Stomach (tissue), 9 donors: ENCODE results near the gene IQCE. TPM values are rescaled to one million over a fixed set of nuclear protein-coding genes. Genes with fewer than 3 reads are reported as not detected.
"Not testable (repeated sequence)": the region's sequence is repeated elsewhere in the genome, so short reads cannot be mapped to it uniquely, and the experiment has no call there.

Experiments used
- DNase-seq, 2 donors: peaks; one replicate each; pipeline versions ENCODE4 v3.0.0 to v3.0.0-alpha.2; 2013 to 2019
- H3K27ac ChIP-seq, 5 donors: fragments of 200-600 bp in 4 of 5; sonication (generic) in 4 of 5; one replicate each; pipeline ENCODE4 v1.5.1; 2013 to 2019; ENCODE audit warnings: mild to moderate bottlenecking in 1 of 5, moderate library complexity in 1 of 5
- H3K27me3 ChIP-seq, 3 donors: fragments of 200-600 bp; sonication (generic); one replicate each; pipeline ENCODE4 v1.5.1; 2017 to 2019; ENCODE audit warnings: mixed run types in 1 of 3
- H3K36me3 ChIP-seq, 4 donors: fragments of 200-600 bp; sonication (generic); 1 replicate in 3 of 4; 2 replicates in 1 of 4; pipeline ENCODE4 v1.5.1; 2016 to 2019
- H3K4me1 ChIP-seq, 4 donors: fragments of 200-600 bp; sonication (generic); one replicate each; pipeline ENCODE4 v1.5.1; 2016 to 2019
- H3K4me3 ChIP-seq, 4 donors: fragments of 200-600 bp; sonication (generic) in 3 of 4; one replicate each; pipeline ENCODE4 v1.5.1; 2016 to 2019; ENCODE audit warnings: mild to moderate bottlenecking in 1 of 4
- H3K9me3 ChIP-seq, 4 donors: fragments of 200-600 bp; sonication (generic); one replicate each; pipeline ENCODE4 v1.5.1; 2016 to 2019
- EP300 ChIP-seq: sonication (generic); formaldehyde crosslinking; IDR thresholded peaks from one replicate; pipeline ENCODE4 v1.6.1; 2017; ENCODE audit warnings: antibody characterized with exemption
- POLR2A ChIP-seq, 4 donors: fragments of 450-650 bp; IDR thresholded peaks; one replicate each; pipeline ENCODE4 v1.6.1; 2016; ENCODE audit warnings: antibody characterized with exemption in 4 of 4, control low read depth in 2 of 4, mild to moderate bottlenecking in 1 of 4, moderate library complexity in 1 of 4
- POLR2AphosphoS5 ChIP-seq, 3 donors: sonication (generic); formaldehyde crosslinking; IDR thresholded peaks; one replicate each; pipeline ENCODE4 v1.6.1; 2016; ENCODE audit warnings: antibody characterized with exemption in 3 of 3
- WGBS, 5 donors: extraction: QIAGEN DNeasy Blood & Tissue Kit in 3 of 5; methylation state at CpG; one replicate each; pipeline versions ENCODE4 v1.1.5 to v1.1.7; 2013 to 2018; 5-methylcytosine and 5-hydroxymethylcytosine counted together
- intact Hi-C: fragments of 100-400 bp; cut with DNase I; formaldehyde crosslinking; loops from one replicate; pipeline ENCODE4 v1.15.1; 2023; ENCODE audit warnings: low total_unique reads
- polyA plus RNA-seq, 3 donors: library from polyadenylated mRNA; stranded (reverse); fragments of 200-250 nt; gene quantifications; one replicate each; pipeline ENCODE4 v1.2.3, GENCODE V29; 2013
- total RNA-seq, 5 donors: library from RNA; depleted of rRNA; stranded (reverse); fragments of >200 nt; gene quantifications; one replicate each; pipeline versions ENCODE4 v1.1.0 to v1.2.3, GENCODE V29; 2014 to 2016
- TF ChIP-seq, protein P1 (sequence below), 7 experiments: fragments of 450-650 bp in 4 of 7; fragments of 200-600 bp in 3 of 7; sonication (generic) in 3 of 7; IDR thresholded peaks; one replicate each; pipeline ENCODE4 v1.5.1; 2016 to 2019; ENCODE audit warnings: antibody characterized with exemption in 7 of 7, control low read depth in 2 of 7, mild to moderate bottlenecking in 1 of 7
- donor health status: healthy with polysubstance abuse.
- donor health status: Bipolar disorder and iron deficiency.
- donor health status: healthy.

Gene IQCE
- total and polyA plus RNA-seq, 8 donors, result 1.8 to 248 (median 10.9) TPM

GRCh38 chr7:2528481-2529095 is 30.2 kb upstream of the IQCE start:
- WGBS, 5 donors, result 67 to 84% (median 71%) methylated on average over 13 to 18 of the region's 18 CpGs
- peaks cover 0 to 57% (median 0%) of the 10 kb centered on the region in 3 donors for H3K27me3 ChIP-seq

DNA sequence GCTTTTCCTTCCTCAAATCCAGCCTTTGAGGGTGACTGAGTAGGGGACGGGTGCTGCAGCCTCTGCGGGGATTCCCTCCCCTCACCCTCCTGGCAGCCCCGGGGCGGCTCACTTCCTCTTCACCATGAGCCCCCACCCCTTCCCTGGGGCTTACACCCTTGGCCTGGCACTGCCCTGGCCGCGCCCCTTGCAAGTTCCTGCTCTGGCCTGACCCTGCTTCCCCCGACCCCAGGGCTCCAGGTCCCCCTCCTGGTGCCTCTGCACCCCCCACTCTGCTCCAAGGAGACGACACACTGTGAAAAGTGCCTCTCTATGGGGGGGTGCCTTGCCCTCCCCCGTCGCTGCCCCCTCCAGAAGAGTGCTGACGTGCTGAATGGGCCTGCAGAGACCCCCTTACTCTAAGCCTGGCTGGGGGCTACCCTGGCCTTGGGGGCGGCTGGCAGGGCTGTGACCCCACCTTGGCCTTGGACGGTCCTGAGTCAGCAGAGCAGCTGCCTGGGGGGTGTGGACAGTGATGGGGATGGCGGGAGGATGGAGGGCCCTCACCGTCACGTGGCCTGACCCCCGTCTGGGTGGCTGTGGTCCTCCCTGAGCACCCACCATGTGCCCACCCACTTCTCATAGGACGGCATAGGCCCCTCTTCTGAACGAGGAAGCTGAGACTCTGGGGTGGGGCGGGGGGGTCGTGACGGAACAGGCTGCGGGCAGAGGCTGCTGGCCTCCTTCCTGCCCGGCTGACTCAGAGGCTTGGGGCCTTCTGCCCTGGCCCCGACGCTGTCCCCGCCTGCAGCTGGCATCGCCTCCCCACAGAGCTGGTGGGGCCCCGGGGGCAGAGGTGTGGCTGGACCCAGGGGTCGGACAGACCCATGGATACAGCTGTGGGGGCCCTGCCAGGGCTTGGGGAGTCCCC is 29.4 kb upstream of the IQCE start:
- H3K36me3 ChIP-seq, result peaks cover 9 to 42% (median 27%) of the 10 kb centered on the region in 4 donors
- intact Hi-C loops, result no loop called here

More at GRCh38 chr7:2528481-2529095, 30.2 kb upstream of the IQCE start:
- Histone ChIP-seq H3K9me3 (no peaks in the 10 kb centered on the region), H3K4me1 (peaks cover 79 to 83% (median 81%) of the 10 kb centered on the region in 4 donors), H3K4me3 (peak overlapping the region in 2 of 4 donors; percentile 11 to 16), H3K36me3 (peaks cover 9 to 42% (median 27%) of the 10 kb centered on the region in 4 donors), H3K27ac (peak overlapping the region; percentile 52 to 92 (median 88))
- DNase-seq, result peak in 1 of 2 donors; percentile 24
- intact Hi-C loops, result no loop called here
- no peak for TF ChIP-seq POLR2AphosphoS5 (IDR thresholded peaks at IDR 0.05)
- TF ChIP-seq EP300, result no peak
- TF ChIP-seq POLR2A (IDR thresholded peaks at IDR 0.05), result no peak
- TF ChIP-seq, protein P1, sequence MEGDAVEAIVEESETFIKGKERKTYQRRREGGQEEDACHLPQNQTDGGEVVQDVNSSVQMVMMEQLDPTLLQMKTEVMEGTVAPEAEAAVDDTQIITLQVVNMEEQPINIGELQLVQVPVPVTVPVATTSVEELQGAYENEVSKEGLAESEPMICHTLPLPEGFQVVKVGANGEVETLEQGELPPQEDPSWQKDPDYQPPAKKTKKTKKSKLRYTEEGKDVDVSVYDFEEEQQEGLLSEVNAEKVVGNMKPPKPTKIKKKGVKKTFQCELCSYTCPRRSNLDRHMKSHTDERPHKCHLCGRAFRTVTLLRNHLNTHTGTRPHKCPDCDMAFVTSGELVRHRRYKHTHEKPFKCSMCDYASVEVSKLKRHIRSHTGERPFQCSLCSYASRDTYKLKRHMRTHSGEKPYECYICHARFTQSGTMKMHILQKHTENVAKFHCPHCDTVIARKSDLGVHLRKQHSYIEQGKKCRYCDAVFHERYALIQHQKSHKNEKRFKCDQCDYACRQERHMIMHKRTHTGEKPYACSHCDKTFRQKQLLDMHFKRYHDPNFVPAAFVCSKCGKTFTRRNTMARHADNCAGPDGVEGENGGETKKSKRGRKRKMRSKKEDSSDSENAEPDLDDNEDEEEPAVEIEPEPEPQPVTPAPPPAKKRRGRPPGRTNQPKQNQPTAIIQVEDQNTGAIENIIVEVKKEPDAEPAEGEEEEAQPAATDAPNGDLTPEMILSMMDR (IDR thresholded peaks at IDR 0.05), result no peak

DNA sequence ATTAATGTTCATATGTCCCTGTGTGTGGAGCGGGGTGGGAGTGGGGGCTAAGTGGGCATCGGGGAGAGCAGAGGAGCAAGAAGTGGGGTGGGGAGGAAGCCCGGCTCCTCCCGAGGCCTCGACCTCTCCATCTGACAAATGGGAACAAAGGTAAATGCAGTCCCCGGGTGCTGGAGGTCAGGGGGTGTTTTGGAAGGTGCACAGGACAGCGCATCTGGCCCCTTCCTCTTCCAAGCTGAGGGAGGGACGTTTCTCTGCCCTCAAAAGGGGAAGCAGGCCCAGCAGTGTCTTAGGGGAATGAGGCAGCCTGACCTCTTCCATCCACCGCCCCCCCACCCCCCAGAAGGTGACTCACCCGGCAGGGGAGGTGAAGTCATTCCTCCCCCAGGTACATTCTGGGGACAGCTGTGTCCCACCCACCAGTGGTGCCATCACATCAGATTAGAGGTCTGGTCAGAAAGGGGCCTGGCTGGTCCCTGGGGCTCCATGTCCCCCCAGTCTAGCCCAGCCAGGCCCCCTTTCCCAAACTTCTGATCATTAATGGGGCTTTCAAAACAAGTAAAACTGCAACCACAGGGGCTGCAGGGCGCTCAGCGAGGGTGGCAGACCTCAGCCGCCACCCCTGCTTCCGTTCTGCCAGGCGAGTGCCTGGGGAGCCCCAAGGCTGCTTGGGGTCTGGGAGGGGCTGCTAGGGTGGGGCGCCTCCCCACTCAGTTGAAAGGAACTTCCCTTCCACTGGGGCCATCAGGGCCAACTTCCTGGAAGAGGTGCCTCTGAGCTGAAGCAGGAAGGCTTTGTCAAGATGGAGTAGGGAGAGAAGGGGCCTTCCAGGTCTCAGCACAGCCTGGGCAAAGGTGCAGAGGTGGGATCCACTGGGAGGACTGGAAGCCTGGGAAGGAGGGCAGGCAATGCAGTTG is 28.4 kb upstream of the IQCE start:
- H3K4me3 ChIP-seq, result no peak overlapping the region
- 45 to 72% (median 61%) methylated on average over 14 to 16 of the region's 16 CpGs for WGBS, 5 donors
- peak in 2 of 3 donors; percentile 4 to 29 for TF ChIP-seq POLR2AphosphoS5 (IDR thresholded peaks at IDR 0.05)
- TF ChIP-seq, protein P1 (IDR thresholded peaks at IDR 0.05), result no peak
- TF ChIP-seq EP300, result no peak
- H3K9me3 ChIP-seq, result no peaks in the 10 kb centered on the region
- intact Hi-C loops, result no loop called here
- H3K27ac ChIP-seq, result peak overlapping the region; percentile 63 to 92 (median 88)
- peaks cover 0 to 40% (median 0%) of the 10 kb centered on the region in 3 donors for H3K27me3 ChIP-seq
- peaks cover 62 to 66% (median 63%) of the 10 kb centered on the region in 4 donors for H3K4me1 ChIP-seq
- peaks cover 9 to 35% (median 25%) of the 10 kb centered on the region in 4 donors for H3K36me3 ChIP-seq
- DNase-seq, result peak in 1 of 2 donors; percentile 80

More for the DNA sequence above, 29.4 kb upstream of the IQCE start:
- H3K4me1 ChIP-seq, result peaks cover 71 to 75% (median 72%) of the 10 kb centered on the region in 4 donors
- WGBS, 5 donors, result 40 to 47% (median 42%) methylated on average over 21 to 30 of the region's 30 CpGs
- peak overlapping the region in 1 of 4 donors; percentile 16 for H3K4me3 ChIP-seq
- H3K27ac ChIP-seq, result peak overlapping the region; percentile 63 to 92 (median 88)
- peaks cover 0 to 49% (median 0%) of the 10 kb centered on the region in 3 donors for H3K27me3 ChIP-seq
- peak; percentile 63 to 73 for DNase-seq
- no peaks in the 10 kb centered on the region for H3K9me3 ChIP-seq
- TF ChIP-seq, protein P1 (IDR thresholded peaks at IDR 0.05), result no peak
- TF ChIP-seq POLR2A (IDR thresholded peaks at IDR 0.05) (no peak), EP300 (no peak), POLR2AphosphoS5 (IDR thresholded peaks at IDR 0.05) (no peak)

DNA sequence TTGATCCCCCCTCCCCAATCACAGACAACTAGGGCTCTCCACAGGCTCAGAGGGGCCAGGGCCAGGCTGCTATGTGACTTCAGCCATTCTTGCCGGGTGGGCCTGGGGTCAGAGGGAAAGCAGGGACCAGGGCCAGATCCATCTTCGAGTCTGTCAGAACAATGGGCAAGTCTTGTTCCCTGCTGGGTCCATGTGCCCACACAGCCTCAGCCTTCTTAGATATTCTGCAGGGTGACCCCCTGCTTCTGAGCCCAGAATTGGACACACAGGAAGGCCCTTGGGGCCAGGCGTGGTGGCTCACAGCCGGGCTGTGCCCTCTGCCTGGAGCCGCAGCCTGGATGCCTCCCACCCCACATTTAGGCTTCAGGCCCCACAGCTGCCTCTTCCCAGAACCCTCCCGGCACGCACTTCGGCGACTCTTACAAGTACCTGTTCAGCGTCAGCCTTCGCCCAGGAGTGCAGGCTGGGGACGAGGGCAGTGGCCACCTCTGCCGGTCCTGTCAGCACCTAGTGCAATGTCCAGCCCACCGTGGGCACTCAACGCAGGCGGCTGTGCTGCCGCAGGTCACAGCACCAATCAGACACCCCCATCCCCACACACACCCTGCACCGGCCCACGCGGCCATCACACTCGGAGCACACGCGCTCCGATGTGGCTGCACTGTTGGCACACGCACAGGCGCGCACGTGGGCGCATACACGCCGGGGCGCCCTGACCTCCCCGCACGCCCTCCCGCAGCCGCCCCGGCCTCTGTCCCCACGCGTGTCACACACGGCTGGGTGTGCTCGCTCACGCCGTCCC is 27.6 kb upstream of the IQCE start:
- WGBS, 5 donors, result 23 to 61% (median 26%) methylated on average over 11 to 43 of the region's 43 CpGs
- Histone ChIP-seq H3K27me3 (peaks cover 0 to 33% (median 0%) of the 10 kb centered on the region in 3 donors), H3K27ac (peak overlapping the region; percentile 63 to 92 (median 88)), H3K4me1 (peaks cover 53 to 57% (median 55%) of the 10 kb centered on the region in 4 donors), H3K36me3 (peaks cover 9 to 26% (median 16%) of the 10 kb centered on the region in 4 donors)
- H3K4me3 ChIP-seq, intact Hi-C loops, H3K9me3 ChIP-seq: not testable (repeated sequence)
- DNase-seq, result peak in 1 of 2 donors; percentile 41

DNA sequence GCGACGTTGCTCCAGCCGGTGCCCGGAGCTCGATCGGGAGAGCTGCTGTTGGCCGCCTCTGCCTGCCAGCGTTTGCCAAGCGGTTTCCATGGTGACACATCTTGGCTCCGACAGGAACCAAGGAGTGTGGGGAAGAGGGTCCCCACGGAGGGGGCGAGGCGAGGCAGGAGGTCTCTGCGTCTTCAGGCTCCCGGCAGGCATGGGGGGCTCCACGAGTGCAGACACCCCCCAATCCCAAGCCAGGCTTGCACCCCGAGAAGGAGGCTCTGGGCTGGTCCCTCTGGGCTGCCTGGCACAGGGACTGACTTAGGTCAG is 27.0 kb upstream of the IQCE start:
- H3K9me3 ChIP-seq, intact Hi-C loops, H3K4me3 ChIP-seq, H3K27ac ChIP-seq: not testable (repeated sequence)
- H3K36me3 ChIP-seq, result peaks cover 4 to 21% (median 10%) of the 10 kb centered on the region in 4 donors
- peak in 1 of 2 donors; percentile 40 for DNase-seq
- H3K27me3 ChIP-seq, result peaks cover 0 to 27% (median 0%) of the 10 kb centered on the region in 3 donors
- peaks cover 49 to 51% (median 50%) of the 10 kb centered on the region in 4 donors for H3K4me1 ChIP-seq
- WGBS, 5 donors, result 28 to 58% (median 47%) methylated on average over 8 to 17 of the region's 17 CpGs; no CpG with 5 or more reads in 1 of the 5 donors

DNA sequence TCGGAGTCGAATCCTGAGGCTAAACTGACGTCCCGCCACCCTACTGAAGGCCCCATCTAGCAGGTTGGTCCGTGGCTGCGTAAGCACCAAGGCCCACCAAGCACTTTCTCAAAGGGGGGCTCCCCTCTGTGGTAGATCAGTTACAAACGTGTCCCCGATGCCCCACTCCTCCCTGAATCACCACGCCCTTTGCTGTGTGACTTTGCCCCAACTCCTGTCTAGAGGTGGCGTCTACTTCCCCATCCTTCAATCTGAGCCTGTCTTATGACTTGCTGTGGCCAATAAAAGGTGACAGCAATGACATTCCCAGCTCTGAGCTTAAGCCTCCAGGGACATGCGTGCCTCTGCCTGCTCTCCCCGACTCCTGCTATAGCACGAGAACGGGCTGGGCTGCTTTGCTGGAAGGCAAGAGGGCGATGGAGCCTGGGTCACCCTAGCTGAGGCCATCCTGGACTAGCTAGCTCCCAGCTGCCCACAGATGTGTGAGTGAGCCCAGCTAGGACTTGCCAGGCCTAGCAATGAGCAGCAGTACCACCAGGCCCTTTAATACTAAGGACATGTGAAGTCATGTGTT is 26.5 kb upstream of the IQCE start:
- Histone ChIP-seq H3K36me3 (peaks cover 0 to 15% (median 6%) of the 10 kb centered on the region in 4 donors), H3K4me1 (peaks cover 44 to 46% (median 45%) of the 10 kb centered on the region in 4 donors), H3K27me3 (peaks cover 0 to 22% (median 0%) of the 10 kb centered on the region in 3 donors)
- intact Hi-C loops, H3K4me3 ChIP-seq, H3K9me3 ChIP-seq, H3K27ac ChIP-seq: not testable (repeated sequence)
- DNase-seq, result peak in 1 of 2 donors; percentile 23
- WGBS, 5 donors, result 60 to 79% (median 74%) methylated on average over 1 to 13 of the region's 15 CpGs
